Measurements from ENCODE around the gene FGF14. TPM values are rescaled to one million over a fixed set of nuclear protein-coding genes. Genes with fewer than 3 reads are reported as not detected.

Gene FGF14
- total RNA-seq, 2 donors from 2014 or later, result 0.70 to 0.92 TPM

- DNase-seq, result no peak
- no peak for ATAC-seq
- intact Hi-C loops (cut with DNase I, micrococcal nuclease), result no loop called here
Measured at GRCh38 chr13:101931186-101931585, 470.7 kb downstream of the FGF14 start.

- intact Hi-C loops (cut with DNase I, micrococcal nuclease), result no loop called here
- ATAC-seq (no peak), DNase-seq (no peak)
Measured at GRCh38 chr13:101930331-101930730, 471.5 kb downstream of the FGF14 start.

GRCh38 chr13:101925731-101926130 is 476.1 kb downstream of the FGF14 start:
- intact Hi-C loops (cut with DNase I, micrococcal nuclease), result no loop called here
- DNase-seq (no peak), ATAC-seq (no peak)

- DNase-seq (no peak), ATAC-seq (no peak)
- intact Hi-C loops (cut with DNase I, micrococcal nuclease), result no loop called here
Measured at GRCh38 chr13:101919541-101920181, 482.2 kb downstream of the FGF14 start.

- DNase-seq (no peak), ATAC-seq (no peak)
- intact Hi-C loops (cut with DNase I, micrococcal nuclease), result no loop called here
Measured at GRCh38 chr13:101917833-101918661, 483.8 kb downstream of the FGF14 start.

GRCh38 chr13:101917475-101917810 is 484.4 kb downstream of the FGF14 start:
- ATAC-seq (no peak), DNase-seq (no peak)
- intact Hi-C loops (cut with DNase I, micrococcal nuclease), result no loop called here

- ATAC-seq, result no peak
- intact Hi-C loops (cut with DNase I, micrococcal nuclease), result no loop called here
- DNase-seq, result no peak
Measured at GRCh38 chr13:101916775-101917474, 484.9 kb downstream of the FGF14 start.

- ATAC-seq, result no peak
- intact Hi-C loops (cut with DNase I, micrococcal nuclease), result no loop called here
- no peak for DNase-seq
Measured at GRCh38 chr13:101916108-101916774, 485.6 kb downstream of the FGF14 start.

GRCh38 chr13:101915755-101916107 is 486.1 kb downstream of the FGF14 start:
- ATAC-seq, result no peak
- intact Hi-C loops (cut with DNase I, micrococcal nuclease), result no loop called here
- DNase-seq, result no peak

- intact Hi-C loops (cut with DNase I, micrococcal nuclease), result no loop called here
- no peak for DNase-seq
- ATAC-seq, result no peak
Measured at GRCh38 chr13:101915331-101915730, 486.5 kb downstream of the FGF14 start.

GRCh38 chr13:101911752-101912151 is 490.1 kb downstream of the FGF14 start:
- intact Hi-C loops (cut with DNase I, micrococcal nuclease), result no loop called here
- DNase-seq (no peak), ATAC-seq (no peak)

- no peak for ATAC-seq
- DNase-seq, result no peak
- intact Hi-C loops (cut with DNase I, micrococcal nuclease), result no loop called here
Measured at GRCh38 chr13:101903890-101904289, 498.0 kb downstream of the FGF14 start.

GRCh38 chr13:101898676-101899075 is 503.2 kb downstream of the FGF14 start:
- ATAC-seq, result no peak
- no peak for DNase-seq
- intact Hi-C loops (cut with DNase I, micrococcal nuclease), result no loop called here

- ATAC-seq (no peak), DNase-seq (no peak)
- intact Hi-C loops (cut with DNase I, micrococcal nuclease), result no loop called here
Measured at GRCh38 chr13:101896541-101896940, 505.3 kb downstream of the FGF14 start.

GRCh38 chr13:101893021-101893420 is 508.8 kb downstream of the FGF14 start:
- ATAC-seq, result no peak
- intact Hi-C loops (cut with DNase I, micrococcal nuclease), result no loop called here
- DNase-seq, result no peak

GRCh38 chr13:101892296-101892695 is 509.6 kb downstream of the FGF14 start:
- intact Hi-C loops (cut with DNase I, micrococcal nuclease), result no loop called here
- ATAC-seq, result no peak

GRCh38 chr13:101881593-101881992 is 520.3 kb downstream of the FGF14 start:
- DNase-seq (no peak), ATAC-seq (no peak)
- intact Hi-C loops (cut with DNase I, micrococcal nuclease), result no loop called here

More at GRCh38 chr13:101892296-101892695, 509.6 kb downstream of the FGF14 start:
- no peak for DNase-seq

GRCh38 chr13:101880581-101880980 is 521.3 kb downstream of the FGF14 start:
- ATAC-seq (no peak), DNase-seq (no peak)
- intact Hi-C loops (cut with DNase I, micrococcal nuclease), result no loop called here

- intact Hi-C loops (cut with DNase I, micrococcal nuclease), result no loop called here
- no peak for ATAC-seq
Measured at GRCh38 chr13:101876951-101877350, 524.9 kb downstream of the FGF14 start.

More at GRCh38 chr13:101876951-101877350, 524.9 kb downstream of the FGF14 start:
- DNase-seq, result no peak

All from left colon (tissue), 2 donors.